Progenitor cell of endocrine pancreas (in vitro differentiated cells): ENCODE results near the gene NXPH3. TPM values are rescaled to one million over a fixed set of nuclear protein-coding genes. Genes with fewer than 3 reads are reported as not detected.

Source experiments
- DNase-seq: peaks from one replicate; pipeline ENCODE4 v3.0.0; 2021; ENCODE audit warnings: low spot score; ENCODE audit not compliant: unreplicated experiment
- H3K27ac Mint-ChIP-seq: 2 replicates; pipeline ENCODE4 v1.8.0; 2021; ENCODE audit warnings: mild to moderate bottlenecking, moderate library complexity, mixed read lengths
- H3K27me3 Mint-ChIP-seq: 2 replicates; pipeline ENCODE4 v1.8.0; 2021; ENCODE audit warnings: mixed read lengths
- H3K36me3 Mint-ChIP-seq: 2 replicates; pipeline ENCODE4 v1.8.0; 2022; ENCODE audit warnings: mixed read lengths; ENCODE audit not compliant: insufficient read depth
- H3K4me1 Mint-ChIP-seq: 2 replicates; pipeline ENCODE4 v1.8.0; 2021; ENCODE audit warnings: low read depth, mixed read lengths
- H3K4me3 Mint-ChIP-seq: 2 replicates; pipeline ENCODE4 v1.8.0; 2021; ENCODE audit warnings: low read depth, mild to moderate bottlenecking, moderate library complexity, mixed read lengths
- H3K9me3 Mint-ChIP-seq: 2 replicates; pipeline ENCODE4 v1.8.0; 2021; ENCODE audit warnings: low read depth, mixed read lengths
- total RNA-seq: library from RNA; stranded (reverse); gene quantifications from 2 replicates; pipeline ENCODE4 v1.2.1, GENCODE V29; 2021
- TF ChIP-seq, protein P1 (sequence below): fragments of 200-600 bp; sonication (generic); IDR thresholded peaks from one replicate; pipeline ENCODE4 v1.5.0; 2021; ENCODE audit warnings: antibody characterized with exemption, mild to moderate bottlenecking; ENCODE audit not compliant: unreplicated experiment

NXPH3 gene
- total RNA-seq, 1 donor from 2014 or later, result 0.38 TPM

DNA sequence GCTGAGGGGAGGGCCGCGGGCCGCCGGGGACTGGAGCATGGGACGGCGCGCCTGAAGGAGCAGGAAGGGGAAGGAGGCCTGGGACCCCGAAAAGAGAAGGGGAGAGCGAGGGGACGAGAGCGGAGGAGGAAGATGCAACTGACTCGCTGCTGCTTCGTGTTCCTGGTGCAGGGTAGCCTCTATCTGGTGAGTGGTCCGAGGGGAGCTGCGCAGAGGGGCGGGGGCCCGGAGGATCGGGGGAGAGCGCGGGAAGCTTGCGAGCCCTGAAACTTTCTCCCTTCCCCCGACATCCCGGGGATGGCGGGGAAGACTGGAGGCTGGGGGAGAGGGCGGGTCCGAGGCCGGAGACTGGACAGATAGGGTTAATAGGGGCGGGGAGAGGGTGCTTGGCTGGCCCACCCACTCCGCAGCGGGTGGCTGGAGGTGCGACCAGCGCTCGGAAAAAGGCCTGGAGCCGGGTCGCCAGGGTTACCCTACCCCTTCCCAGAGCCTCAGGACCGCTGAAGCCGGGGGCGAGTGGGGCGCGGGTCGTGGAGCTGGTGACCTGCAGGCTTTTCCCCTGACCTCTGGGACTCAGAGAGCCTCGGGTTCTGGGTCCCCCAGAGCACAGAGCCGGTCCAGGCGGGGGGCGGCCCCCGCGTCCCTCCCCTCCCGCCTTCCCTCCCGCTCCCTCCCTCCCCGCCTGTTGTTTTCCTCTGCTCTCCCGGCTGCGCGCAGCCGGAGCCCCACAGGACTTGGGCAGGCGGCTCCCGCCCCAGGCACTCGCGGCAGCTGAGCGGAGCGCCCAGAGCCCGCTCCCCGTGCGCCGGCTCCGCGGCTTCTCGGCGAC, 631 bp downstream of the NXPH3 start:
- TF ChIP-seq, protein P1, sequence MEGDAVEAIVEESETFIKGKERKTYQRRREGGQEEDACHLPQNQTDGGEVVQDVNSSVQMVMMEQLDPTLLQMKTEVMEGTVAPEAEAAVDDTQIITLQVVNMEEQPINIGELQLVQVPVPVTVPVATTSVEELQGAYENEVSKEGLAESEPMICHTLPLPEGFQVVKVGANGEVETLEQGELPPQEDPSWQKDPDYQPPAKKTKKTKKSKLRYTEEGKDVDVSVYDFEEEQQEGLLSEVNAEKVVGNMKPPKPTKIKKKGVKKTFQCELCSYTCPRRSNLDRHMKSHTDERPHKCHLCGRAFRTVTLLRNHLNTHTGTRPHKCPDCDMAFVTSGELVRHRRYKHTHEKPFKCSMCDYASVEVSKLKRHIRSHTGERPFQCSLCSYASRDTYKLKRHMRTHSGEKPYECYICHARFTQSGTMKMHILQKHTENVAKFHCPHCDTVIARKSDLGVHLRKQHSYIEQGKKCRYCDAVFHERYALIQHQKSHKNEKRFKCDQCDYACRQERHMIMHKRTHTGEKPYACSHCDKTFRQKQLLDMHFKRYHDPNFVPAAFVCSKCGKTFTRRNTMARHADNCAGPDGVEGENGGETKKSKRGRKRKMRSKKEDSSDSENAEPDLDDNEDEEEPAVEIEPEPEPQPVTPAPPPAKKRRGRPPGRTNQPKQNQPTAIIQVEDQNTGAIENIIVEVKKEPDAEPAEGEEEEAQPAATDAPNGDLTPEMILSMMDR, result no peak
- Mint-ChIP-seq H3K4me1 (peaks cover 4% of the 10 kb centered on the region), H3K36me3 (no peaks in the 10 kb centered on the region), H3K9me3 (no peaks in the 10 kb centered on the region), H3K4me3 (peak overlapping the region; percentile 74), H3K27me3 (peaks cover 66% of the 10 kb centered on the region), H3K27ac (no peak overlapping the region)
- DNase-seq, result no peak

DNA sequence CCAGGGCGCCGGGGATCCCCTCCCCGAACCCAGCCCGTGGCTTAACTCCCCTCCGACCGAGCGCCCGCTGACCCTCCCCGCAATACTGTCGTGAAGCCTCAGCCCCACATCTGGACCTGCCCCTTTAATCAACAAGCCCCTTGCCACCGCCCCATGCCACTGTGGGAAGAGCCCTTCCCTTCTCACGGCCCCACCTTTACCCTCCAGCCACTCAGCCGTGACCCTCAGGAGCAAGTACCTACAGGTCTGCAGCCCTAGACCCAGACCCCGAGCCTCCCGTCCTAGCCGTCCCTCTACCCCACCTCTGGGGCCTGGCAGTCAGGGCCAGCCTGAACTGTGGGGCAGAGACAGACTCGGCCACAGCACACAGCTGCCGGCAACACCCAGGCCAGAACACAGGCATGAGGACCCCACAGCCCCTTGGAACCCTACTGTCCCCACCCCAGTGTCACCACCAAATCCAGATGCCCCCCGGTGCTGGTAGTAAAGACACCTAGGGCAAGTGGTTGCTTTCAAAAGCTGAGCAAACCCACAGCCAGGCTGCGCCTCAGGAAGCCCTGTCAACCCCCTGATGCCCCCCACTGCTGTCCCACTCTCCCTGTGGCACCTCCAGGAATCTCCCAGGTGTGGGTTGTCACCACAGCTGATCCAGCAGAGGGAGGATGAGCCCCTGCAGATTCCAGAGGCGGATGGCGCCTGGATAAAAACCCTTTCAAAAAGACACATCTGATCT, 1.4 kb downstream of the NXPH3 start:
- H3K36me3 Mint-ChIP-seq, result no peaks in the 10 kb centered on the region
- TF ChIP-seq, protein P1, result no peak
- H3K9me3 Mint-ChIP-seq, result no peaks in the 10 kb centered on the region
- peaks cover 58% of the 10 kb centered on the region for H3K27me3 Mint-ChIP-seq
- DNase-seq, result no peak
- H3K27ac Mint-ChIP-seq, result no peak overlapping the region
- peaks cover 4% of the 10 kb centered on the region for H3K4me1 Mint-ChIP-seq
- peak overlapping the region; percentile 73 for H3K4me3 Mint-ChIP-seq

DNA sequence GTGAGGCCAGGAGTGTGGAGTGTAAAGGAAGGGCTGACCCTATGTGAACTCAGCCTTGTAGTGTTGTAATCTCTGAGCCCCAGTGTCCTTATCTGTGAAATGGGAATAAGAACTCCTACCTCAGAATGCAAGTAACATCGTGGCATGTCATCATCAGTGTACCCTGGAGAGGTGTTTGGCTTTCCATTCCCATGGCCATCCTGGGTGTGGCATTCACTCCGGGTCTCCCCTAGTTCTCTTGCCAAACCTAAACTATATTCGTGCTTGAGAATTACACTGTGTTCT, 1.9 kb downstream of the NXPH3 start:
- DNase-seq, result no peak
- Mint-ChIP-seq H3K9me3 (no peaks in the 10 kb centered on the region), H3K27ac (no peak overlapping the region), H3K4me1 (peaks cover 4% of the 10 kb centered on the region), H3K36me3 (no peaks in the 10 kb centered on the region), H3K4me3 (peak overlapping the region; percentile 73), H3K27me3 (peaks cover 53% of the 10 kb centered on the region)
- TF ChIP-seq, protein P1, result no peak

DNA sequence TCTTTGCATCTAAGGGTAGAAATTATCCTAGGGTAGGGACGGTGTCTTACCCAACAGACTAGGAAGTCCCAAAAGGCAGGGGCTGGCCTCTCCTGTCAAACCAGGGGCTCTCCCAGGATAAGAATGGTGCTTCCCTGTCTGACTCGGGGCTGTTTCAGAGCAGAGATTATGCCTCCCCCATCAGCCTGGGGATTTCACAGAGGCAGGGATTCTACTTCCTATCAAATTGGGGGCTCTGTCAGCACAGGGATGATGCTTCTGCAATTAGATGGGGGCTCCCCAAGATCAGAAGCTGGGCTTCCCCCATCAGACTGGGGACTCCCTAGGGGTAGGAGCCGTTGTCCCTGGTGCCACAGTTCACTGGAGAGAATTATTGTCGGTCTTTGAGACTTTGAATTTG, 2.3 kb downstream of the NXPH3 start:
- no peak for DNase-seq
- Mint-ChIP-seq H3K36me3 (no peaks in the 10 kb centered on the region), H3K27ac (no peak overlapping the region), H3K4me3 (no peak overlapping the region), H3K4me1 (peaks cover 4% of the 10 kb centered on the region), H3K9me3 (no peaks in the 10 kb centered on the region), H3K27me3 (peaks cover 49% of the 10 kb centered on the region)
- TF ChIP-seq, protein P1, result no peak

DNA sequence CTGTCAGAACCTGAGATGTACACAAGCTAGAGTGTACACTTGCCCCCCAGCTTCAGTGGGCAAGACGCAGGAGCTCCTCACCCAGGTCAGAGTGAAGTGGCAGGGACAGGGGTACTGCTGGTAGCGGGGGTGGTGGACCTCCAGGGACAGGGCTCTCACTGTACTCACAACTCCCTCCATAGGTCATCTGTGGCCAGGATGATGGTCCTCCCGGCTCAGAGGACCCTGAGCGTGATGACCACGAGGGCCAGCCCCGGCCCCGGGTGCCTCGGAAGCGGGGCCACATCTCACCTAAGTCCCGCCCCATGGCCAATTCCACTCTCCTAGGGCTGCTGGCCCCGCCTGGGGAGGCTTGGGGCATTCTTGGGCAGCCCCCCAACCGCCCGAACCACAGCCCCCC, 2.7 kb downstream of the NXPH3 start:
- no peak for DNase-seq
- TF ChIP-seq, protein P1, result no peak
- H3K9me3 Mint-ChIP-seq, result no peaks in the 10 kb centered on the region
- H3K27me3 Mint-ChIP-seq, result peaks cover 45% of the 10 kb centered on the region
- H3K4me1 Mint-ChIP-seq, result peaks cover 4% of the 10 kb centered on the region
- H3K27ac Mint-ChIP-seq, result no peak overlapping the region
- H3K36me3 Mint-ChIP-seq, result no peaks in the 10 kb centered on the region
- no peak overlapping the region for H3K4me3 Mint-ChIP-seq
